CD4-positive, alpha-beta T cell treated with Interleukin-15 for 1 hour (primary cell): ENCODE data around the gene P2RY2.

Experiments
- DNase-seq: peaks from one replicate; pipeline ENCODE4 v3.0.0-alpha.2; 2020

Gene P2RY2

DNA sequence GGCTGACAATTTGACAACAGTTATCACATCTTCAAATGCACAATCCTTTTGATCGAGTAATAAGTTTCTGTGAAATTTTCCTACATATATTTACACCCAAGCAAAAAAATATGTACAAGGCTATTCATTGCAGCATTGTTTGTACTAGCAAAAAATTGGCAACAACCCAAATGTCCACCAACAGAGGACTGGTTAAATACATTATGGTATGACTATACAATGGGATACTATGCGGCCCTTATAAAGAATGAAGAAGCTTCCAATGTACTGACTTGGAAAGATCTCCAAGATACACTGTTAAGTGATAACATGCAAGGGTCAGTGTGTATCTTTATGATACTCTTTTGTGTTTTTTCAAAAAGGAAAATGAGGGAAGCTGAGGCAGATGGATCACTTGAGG lies 8.2 kb upstream of the P2RY2 start:
- DNase-seq = no peak

DNA sequence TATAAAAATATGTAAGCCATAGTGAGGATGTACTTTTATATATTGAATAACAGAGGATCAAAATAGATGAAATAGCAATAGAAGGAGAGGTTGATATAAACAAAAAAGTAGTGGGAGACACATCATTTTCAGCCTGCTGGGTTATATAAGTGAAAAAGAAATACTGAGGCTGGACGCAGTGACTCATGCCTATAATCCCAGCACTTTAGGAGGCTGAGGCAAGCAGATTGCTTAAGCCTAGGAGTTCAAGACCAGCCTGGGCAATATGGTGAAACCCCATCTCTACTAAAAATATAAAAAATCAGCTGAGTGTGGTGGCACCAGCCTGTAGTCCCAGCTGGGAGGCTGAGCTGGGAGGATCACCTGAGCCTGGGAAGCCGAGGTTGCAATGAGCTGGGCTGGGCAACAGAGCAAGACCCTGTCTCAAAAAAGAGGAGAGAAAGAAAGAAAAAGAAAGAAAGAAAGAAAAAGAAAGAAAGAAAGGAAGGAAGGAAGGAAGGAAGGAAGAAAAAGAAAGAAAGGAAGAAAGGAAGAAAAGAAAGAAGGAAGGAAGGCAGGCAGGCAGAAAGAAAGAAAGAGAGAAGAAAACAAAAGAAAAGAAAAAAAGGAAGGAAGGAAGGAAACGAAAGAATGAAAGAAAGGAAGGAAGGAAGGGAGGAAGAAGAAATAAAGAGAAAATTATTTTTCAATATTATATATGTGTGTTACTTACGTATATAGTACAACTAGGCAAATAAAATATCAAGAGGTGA lies 7.0 kb upstream of the P2RY2 start:
- no peak for DNase-seq

DNA sequence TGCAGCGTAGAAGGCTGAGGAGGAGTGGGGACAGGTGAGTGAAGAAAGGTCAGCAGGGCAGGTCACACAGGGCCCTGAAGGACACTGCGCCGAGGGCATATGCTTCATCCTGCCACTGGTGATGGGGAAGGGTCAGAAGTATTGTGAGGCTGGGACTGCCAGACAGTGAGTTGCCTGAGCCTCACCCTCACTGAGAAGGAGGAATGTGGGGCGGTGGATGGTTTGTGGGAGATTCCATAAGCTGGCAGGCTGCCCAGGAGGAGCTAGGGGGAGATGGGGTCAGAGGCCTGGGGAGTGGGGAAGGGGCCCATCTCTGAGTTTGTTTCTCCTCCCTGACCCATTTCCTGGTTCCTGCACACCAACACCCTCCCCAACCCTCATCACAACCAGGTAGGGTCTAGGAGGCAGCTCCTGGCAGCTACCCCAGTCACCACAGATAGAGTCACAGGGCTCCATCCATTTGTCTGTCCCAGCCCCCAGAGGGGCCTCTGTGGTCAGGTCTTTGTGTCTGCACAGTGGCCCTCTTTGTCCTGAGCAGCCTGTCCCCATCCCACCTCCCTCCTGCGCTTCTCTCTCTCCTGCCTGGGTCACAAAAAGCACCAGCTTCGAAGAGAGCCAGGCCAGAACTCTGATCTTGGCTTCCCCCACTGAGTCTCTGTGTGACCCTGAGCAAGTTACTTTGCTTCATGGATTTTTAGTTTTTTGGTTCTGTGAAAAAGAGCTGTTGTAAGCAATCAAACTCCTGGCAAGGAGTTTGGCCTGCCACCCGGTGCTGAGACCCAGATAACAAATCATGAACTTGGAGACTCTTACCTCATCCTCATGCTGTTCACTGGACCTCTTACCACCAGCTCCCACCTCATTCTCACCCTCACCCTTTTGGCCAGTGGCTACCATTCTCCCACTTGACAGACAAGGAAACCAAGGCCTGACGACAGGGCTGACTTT lies 4.6 kb upstream of the P2RY2 start:
- no peak for DNase-seq

DNA sequence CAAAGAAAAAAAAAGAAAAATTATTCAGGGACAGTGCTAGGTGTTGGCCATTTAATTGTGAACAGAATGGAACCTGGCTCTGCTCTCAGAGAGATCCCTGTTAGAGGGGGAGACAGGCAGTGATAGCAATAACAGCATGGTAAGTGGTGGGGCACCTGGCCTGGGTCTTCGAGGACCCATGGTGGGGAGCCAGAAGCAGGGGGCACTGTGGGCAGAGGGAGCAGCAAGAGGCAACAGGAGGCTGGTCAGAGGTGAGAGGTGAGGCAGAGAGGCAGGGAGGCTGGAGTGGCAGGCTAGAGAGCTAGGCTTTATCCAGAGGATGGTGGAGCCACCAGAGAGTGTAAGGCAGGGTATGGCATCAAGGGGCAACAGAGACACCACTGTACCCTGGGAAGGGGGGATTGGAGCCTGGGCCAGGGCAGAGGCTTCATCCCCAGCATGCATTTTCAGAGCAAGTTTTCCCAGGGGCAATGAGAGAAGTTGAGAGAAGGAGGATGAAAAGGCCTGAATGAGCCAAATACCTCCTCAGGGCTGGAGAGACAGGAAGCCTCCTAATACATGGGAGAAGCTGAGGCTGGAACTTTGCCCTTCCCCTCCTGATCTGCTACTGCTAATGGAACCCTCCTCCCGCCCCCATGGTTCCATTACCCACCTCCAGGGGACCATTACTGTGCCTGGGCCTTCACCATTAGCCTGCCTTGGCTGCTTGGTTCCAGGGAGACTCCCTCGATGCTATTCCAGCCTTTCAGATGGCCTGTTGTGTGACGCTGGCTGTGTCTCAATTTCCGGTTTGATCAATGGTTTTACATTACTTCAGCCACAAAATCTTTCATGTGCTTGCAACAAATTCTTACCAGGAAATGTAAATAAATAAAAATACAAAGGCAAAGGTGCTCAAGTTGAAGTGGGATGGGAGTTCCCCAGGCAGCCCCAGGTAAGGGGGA lies 2.6 kb upstream of the P2RY2 start:
- no peak for DNase-seq

DNA sequence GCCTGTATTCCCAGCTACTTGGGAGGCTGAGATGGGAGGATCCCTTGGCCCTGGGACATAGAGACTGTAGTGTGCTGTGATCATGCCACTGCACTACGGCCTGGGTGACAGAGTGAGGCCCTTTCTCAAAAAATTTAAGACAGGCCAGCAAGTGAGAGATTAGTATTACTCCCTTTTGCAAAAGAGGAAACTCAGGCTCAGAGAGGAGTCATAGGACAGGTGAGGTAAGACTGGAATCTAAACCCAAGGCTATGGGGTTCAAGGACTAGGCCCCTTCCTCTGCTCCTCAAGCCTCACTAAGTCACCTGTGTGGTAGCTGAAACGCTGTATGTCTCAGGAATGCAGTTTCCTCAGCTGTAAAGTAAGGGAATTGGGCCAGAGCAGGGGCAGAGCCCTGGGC lies 1.6 kb upstream of the P2RY2 start:
- no peak for DNase-seq

DNA sequence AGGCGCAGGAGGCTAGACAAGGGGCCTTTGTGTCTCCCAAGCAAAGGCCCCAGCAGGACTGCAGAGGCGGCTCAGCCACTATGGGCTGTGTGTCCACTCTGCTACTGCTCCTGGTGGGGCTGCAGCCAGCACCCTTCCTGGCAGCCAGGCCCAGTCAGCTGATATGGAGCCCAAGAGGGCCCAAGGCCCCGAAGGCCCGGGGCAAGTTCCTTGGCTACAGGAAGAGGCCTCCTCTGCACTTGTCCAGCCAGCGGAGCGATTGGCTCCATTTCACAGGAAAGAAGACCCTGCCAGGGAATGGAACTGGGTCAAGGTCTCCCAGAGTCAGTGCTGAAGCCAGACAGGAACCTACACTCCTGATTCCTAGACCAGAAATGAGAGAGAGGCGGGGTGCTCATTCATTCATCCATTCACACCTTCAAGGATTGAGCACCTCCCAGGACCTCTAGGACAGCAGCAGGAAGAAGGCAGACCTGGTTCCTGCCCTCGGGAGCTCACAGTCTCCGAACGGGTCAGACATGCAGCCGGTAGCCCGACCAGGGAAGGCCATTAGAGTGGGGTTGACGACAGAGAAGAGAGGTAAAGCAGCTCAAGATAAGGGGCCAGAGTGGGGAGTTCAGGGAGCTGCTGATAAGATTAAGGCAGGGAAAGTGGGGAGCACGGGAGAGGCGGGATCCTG lies 811 bp upstream of the P2RY2 start:
- DNase-seq = no peak

DNA sequence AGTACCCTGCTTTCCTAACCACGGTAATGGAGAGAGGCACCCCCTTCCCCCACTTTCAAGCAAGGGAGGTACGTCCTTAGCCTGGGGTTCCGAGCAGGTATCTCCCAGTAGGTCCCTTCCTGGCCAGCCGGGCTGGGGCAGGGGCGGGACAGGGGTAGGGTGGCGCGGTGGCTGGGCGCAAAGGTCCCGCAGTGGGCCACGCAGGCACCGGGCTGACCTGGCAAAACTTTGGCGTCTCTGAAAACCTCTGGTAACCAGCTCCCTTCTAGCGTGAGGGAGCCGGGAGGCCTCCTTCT lies 323 bp upstream of the P2RY2 start:
- DNase-seq = no peak

DNA sequence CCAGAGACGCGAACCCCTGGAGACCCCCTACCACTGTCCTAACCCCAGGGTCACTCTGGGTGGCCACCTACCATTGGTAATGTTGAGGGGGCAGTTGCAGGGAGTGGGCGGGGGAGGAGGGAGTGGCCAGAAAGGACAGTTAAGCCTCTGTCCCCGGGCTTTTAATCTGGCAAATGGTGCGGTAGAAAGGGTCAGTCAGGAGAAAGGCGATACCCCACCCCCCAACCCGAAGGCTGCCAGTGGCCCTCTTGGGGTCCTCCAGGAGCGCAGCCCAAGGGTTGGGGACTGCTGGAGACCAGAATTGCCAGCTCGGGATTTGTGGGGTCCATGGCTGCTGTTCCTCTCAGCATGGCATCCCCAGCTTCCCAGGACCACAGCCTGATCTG lies 742 bp downstream of the P2RY2 start:
- no peak for DNase-seq

DNA sequence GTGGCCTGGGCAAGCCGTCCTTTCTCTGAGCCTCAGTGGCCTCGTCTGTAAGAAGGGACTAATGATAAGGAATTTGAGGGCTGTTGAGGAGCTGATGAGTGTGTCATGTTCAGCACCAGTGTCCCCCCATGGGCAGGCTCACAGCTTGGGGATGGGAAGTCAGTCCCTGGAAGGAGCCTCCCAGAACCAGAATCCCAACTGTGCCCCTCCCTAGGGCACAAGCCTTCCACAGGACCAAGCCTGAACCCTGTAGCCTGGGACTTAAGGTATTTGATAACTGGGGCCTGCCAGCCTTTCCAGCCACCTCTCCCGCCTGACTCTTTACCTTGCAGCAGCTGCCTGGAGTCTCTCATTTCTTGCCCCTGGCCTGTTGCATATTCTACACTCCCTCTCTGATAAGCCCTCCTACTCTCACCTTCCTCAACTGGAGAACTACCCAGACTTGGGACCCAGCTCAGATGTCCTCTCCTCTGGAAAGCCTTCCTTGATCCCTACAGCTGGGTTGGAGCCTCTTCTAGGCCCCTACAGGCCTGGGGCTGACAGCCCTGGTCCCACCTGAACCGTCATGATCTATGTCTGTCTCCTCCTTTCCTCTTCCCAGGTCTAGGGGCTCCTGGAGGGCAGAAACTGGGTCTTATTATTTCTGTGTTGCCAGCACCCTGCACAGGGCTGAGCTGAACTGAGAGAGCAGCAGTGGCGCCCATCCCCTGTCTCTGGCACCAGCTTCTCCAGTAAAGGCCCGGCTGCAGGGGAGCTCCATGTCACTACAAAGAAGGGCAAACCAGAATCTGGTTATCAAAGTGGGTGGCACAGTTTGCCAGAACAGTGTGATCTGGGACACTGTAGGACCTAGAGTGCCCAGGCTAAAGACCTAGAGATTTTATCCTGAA lies 1.6 kb downstream of the P2RY2 start:
- no peak for DNase-seq

DNA sequence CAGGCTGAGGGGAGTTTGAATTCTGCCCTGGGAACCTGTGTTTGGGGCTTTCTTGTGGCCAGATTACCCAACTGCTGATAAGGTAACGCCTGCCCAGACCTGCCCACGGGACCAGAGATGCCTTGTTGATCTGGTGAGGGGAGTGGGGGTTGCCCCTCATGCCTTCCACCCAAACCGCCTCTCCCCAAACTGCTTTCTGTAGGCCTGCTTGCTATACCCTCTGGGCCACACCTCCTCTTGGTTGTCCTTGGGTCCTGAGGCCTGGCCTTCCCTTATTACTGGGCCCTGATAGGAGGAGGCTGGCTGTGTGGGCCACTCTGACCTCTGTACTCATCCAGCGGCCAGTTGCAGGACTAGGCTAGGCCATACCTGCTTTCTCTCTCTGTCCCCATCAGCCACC lies 3.4 kb downstream of the P2RY2 start:
- DNase-seq = no peak

DNA sequence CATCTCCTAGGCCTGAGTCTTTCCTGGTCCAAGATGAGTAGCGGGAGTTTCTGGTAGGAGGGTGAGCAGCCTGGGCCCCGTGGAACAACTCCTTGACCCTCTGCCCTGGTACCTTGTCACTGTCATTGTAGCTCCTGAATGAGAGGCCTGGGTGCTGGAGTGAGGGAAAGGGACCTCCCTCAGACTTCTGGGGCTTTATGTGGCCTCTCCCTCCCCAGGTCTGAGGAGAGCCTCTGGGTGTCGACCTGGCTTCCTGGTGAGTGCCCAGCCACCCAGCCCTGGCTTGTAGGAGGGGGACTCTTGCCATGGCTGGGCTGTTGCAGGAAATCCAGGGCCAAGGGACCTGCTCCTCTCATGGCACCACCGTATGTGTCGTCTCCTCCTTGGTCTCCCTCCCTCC lies 3.9 kb downstream of the P2RY2 start:
- no peak for DNase-seq

DNA sequence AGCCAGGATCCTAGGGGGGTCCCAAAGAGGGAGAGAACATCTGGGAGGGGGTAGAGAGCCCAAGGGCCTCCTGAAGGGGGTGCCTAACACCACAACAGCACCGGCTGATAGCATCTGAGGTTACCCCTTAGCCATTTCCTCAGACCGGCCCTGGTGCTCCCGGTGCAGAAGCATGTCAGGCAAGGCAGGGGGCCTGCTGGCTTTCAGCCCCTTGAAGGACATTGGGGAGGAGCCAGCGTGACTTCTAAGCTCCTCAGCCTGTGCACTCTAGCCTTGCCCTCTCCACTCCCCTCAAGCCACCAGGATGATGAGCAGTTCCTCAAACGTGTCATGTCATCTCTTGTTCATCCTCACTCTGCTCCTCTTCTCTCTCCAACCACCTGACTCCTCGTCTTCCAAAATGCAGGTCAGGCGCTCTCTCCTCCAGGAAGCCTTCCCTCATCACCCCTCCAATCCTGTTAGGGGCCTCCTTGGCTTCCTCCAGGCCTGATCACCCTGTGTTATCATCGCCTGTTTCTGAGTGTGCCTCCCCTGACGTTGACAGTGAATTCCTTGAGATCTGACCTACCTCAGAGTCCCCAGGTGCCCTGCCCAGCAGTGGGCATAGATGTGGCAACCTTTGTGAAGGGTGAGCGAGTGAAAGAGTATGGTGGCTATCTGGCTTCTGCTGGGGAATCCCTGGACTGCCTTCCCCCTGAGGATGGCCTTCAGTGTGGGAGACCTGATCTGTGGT lies 6.1 kb downstream of the P2RY2 start:
- DNase-seq = no peak

DNA sequence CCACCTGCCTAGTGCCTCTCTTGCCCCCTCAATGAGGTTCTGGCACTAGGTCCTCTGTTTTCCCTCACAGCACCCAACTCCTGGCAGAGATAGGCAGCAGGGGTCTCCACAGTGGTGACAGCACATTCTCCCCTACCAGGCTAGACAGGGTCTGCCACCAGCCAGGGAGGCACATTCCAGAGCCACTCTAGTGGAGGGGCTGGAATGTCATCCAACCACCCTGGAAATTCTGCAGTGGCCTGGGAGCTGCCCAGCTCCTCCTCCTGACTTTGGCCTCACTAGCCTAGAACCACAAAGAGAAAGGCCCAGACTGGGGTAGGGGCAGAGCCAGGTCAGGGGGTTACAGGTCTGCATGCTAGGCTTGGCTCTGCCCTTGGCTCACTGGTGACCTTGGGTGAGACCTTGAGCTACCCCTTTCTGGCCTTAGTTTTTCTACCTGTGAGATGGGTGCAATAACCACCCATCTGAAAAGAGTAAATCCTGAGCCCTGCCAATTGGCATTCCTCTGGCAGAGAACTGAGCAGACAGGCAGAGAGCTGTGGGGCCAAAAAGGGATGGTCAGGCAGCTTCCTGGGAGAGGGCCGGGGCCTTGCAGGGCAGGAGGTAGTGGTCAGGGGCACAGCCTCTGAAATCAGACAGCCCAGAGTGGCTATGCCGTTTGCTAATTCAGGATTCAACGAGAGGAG lies 7.1 kb downstream of the P2RY2 start:
- no peak for DNase-seq

DNA sequence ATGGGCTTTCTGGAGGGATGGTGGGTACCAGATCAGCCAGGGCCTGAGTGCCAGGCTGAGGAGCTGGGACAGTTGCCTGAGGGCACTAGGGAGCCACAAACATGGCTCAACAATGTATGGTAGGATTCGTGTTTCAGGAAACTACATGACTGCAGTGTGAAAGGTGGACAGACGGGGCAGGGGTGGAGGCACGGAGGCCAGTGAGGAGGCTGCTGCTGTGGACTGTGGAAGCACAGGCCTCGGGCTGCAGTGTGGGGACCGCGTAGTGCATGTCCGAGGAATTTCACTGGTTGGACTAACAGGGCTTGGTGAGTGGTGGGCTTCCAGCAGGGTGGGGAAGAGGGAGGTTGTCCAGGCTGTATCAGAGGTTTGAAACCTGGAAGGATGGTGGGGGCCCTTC lies 7.8 kb downstream of the P2RY2 start:
- no peak for DNase-seq

DNA sequence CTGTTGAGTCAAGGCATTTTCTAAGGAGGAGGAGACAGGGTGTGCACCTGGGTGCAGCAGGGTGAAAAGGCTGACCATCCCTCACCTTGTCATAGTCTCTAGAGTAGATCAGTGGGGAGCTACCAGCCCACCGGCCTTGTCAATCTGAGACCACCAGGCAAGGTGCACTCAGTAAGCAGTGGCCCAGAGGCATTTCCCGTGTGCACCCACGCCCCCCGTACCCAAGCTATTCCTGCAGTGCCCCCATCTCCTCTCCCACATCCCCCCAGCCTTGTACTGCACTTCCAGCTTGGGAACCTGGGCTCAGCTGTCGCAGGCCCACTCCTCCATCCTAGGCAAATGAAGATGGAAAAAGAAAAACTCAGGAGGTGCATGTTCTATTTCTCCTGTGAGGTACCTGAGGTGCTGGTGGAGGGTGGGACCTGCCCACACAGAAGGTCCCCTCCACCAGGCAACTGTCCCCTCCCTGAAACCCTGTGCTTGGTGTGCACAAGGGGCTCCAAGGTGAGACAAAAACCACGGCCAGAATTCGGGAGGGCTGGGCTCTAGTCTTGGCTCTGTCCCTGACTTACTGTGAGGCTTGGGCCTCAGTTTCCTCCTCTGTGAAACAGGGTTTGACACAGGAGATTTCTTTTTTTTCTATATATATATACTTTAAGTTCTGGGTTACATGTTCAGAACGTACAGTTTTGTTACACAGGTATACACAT lies 8.4 kb downstream of the P2RY2 start:
- DNase-seq = no peak

DNA sequence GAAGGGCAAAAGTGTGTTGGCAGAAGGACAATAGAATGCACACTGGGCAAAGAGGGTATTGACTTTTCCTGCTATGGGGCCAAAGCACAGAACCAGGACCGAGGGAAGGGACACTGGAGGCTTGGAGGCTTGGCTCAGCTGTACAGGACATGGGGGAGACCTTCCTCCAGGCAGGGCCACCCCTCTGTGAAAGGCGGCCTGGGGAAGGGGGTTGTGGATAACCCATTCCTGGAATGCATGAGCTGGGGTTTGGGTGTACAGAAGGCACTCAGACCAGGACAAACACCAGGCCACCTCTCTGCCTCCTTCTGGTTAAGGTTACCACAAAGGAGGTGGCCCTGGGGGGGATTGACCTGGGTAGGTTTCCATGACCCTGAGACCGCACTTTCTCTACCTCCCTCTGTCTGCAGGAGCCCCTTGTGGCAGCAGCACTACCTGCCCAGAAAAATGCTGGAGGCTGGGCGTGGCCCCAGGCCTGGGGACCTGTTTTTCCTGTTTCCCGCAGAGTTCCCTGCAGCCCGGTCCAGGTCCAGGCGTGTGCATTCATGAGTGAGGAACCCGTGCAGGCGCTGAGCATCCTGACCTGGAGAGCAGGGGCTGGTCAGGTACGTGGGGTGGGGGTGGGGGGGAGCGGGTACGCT lies 9.6 kb downstream of the P2RY2 start:
- no peak for DNase-seq

DNA sequence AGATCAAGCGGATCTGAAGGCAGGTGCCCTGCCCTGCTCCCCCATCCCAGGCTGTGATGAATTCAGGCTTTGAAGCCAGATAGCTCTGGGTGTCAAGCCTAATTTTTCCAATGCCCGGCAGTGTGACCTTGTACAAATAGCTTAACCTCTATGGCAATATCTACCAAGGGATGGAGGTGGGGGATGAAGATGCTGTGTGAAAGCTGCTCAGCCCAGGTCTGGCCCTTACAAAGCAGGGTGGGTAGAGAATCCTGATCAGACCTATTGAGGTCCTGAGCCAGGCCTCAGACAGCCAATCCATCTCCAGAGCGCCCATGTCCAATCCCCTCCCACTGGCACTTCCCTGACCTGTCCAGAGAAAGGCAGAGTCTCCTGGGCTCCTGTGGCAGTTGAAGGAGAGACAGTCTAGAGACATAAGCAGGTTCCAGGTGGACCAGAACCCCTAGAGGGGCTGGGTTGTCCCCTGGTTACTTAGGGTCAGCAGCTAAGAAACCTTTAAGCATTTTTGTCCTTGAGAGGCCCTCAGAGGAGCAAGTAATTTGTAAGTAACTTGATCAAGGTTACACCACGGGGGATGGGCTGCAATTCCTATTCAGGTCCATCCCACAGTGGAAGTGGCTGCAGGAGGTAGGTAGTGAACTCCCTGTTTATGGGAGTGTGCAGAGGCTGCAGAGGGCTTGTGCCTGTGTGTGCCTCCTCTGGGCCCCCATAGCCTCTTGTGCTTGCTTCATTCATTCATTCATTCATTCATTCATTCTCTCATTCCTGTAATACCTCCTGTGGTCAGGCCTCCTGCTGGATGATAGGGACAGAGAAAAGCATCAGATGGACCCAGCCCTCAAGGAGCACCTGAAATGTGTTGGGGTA lies 10.4 kb downstream of the P2RY2 start:
- DNase-seq = no peak

DNA sequence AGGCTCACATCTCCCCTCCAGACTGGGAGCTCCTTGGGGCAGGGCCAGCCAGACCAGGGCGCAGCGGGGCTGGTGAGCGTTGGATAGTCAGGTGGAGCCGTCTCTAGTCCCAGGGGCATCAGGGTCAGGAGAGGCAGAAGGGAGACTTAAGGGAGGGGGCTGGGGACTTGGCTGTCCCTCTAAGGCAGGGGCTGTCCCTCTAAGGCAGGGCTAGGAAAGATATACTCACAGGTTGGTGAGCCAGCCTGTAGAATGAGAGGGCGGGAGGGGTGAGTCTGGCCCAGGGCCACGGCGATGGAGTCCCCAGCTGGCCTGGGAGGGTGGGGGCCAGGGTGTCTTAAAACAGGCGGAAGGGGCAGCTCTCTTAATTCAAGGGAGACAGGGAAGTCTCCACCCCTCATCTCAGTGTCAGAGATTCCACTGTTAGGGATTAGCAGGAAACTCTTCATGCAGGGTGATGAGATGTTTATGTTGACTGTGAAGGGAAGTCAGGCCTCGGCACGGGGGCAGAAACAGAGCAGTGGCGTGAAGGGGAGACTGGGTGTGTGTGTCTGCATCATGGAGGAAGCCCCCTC lies 11.3 kb downstream of the P2RY2 start:
- DNase-seq = no peak
